HepG2 (cell line): Measurements from ENCODE around the gene UQCRC2. TPM values are rescaled to one million over a fixed set of nuclear protein-coding genes. Genes with fewer than 3 reads are reported as not detected.

Experiments used
- CCDC6 ChIP-seq: sonication (generic); formaldehyde crosslinking; IDR thresholded peaks from 2 replicates; pipeline ENCODE4 v1.8.1; 2022; ENCODE audit warnings: mild to moderate bottlenecking, missing genetic modification reagents, moderate library complexity
- CEBPG ChIP-seq: IDR thresholded peaks from 2 replicates; pipeline ENCODE4 v1.6.1; 2016
- CHD4 ChIP-seq: fragments of 200-600 bp; sonication (generic); IDR thresholded peaks from 2 replicates; pipeline ENCODE4 v1.7.0; 2017; ENCODE audit warnings: mild to moderate bottlenecking, low read length, borderline replicate concordance
- ELF1 ChIP-seq: sonication (generic); formaldehyde crosslinking; IDR thresholded peaks from 2 replicates; pipeline ENCODE4 v1.4.0; 2020; ENCODE audit warnings: missing genetic modification reagents
- HMGA1 ChIP-seq: sonication (generic); formaldehyde crosslinking; conservative IDR thresholded peaks from 2 replicates; pipeline ENCODE4 v1.4.0; 2020; ENCODE audit warnings: missing genetic modification reagents
- HNF4G ChIP-seq, 2 experiments: sonication (generic) in 1 of 2; formaldehyde crosslinking in 1 of 2; IDR thresholded peaks; 2 replicates each; pipeline versions ENCODE4 v1.4.0 to v1.6.1; 2011 to 2020; ENCODE audit warnings: borderline replicate concordance in 2 of 2, low read depth in 2 of 2, mild to moderate bottlenecking in 2 of 2, low read length in 1 of 2, missing genetic modification reagents in 1 of 2, moderate library complexity in 1 of 2
- KDM1A ChIP-seq: IDR thresholded peaks from 2 replicates; pipeline ENCODE4 v1.6.1; 2016; ENCODE audit warnings: missing compliant biosample characterization
- MXD1 ChIP-seq: sonication (generic); formaldehyde crosslinking; IDR thresholded peaks from 2 replicates; pipeline ENCODE4 v1.4.0; 2020; ENCODE audit warnings: mild to moderate bottlenecking, missing genetic modification reagents
- NR1H2 ChIP-seq: sonication (generic); formaldehyde crosslinking; IDR thresholded peaks from 2 replicates; pipeline ENCODE4 v1.8.1; 2022; ENCODE audit warnings: low read depth, missing genetic modification reagents, borderline replicate concordance
- PRMT3 ChIP-seq: sonication (generic); formaldehyde crosslinking; IDR thresholded peaks from 2 replicates; pipeline ENCODE4 v1.8.1; 2022; ENCODE audit warnings: low read depth, mild to moderate bottlenecking, moderate library complexity, missing genetic modification reagents, borderline replicate concordance
- REPIN1 ChIP-seq: sonication (generic); formaldehyde crosslinking; IDR thresholded peaks from 2 replicates; pipeline ENCODE4 v1.8.0; 2022; ENCODE audit warnings: missing genetic modification reagents, low read depth, mild to moderate bottlenecking, borderline replicate concordance
- SOX6 ChIP-seq, 2 experiments: fragments of 450-650 bp in 1 of 2; sonication (generic) in 1 of 2; formaldehyde crosslinking in 1 of 2; IDR thresholded peaks; 2 replicates each; pipeline versions ENCODE4 v1.4.0 to v1.6.1; 2017 to 2020; ENCODE audit warnings: antibody characterized with exemption in 1 of 2, mild to moderate bottlenecking in 1 of 2, missing genetic modification reagents in 1 of 2
- SRY ChIP-seq: sonication (generic); formaldehyde crosslinking; IDR thresholded peaks from 2 replicates; pipeline ENCODE4 v1.8.0; 2022; ENCODE audit warnings: mild to moderate bottlenecking, missing genetic modification reagents
- STAT5B ChIP-seq: sonication (generic); formaldehyde crosslinking; IDR thresholded peaks from 2 replicates; pipeline ENCODE4 v1.4.0; 2020; ENCODE audit warnings: missing genetic modification reagents
- WIZ ChIP-seq: sonication (generic); formaldehyde crosslinking; IDR thresholded peaks from 2 replicates; pipeline ENCODE4 v1.5.1; 2020; ENCODE audit warnings: mild to moderate bottlenecking, missing genetic modification reagents
- XRCC5 ChIP-seq: fragments of 200-400 bp; formaldehyde crosslinking; optimal IDR thresholded peaks from 2 replicates; pipeline ENCODE3; 2017; ENCODE audit warnings: mild to moderate bottlenecking, low read length
- ZBED4 ChIP-seq: sonication (generic); formaldehyde crosslinking; IDR thresholded peaks from 2 replicates; pipeline ENCODE4 v1.4.0; 2020; ENCODE audit warnings: missing genetic modification reagents, borderline replicate concordance
- ZBTB7A ChIP-seq: sonication (generic); formaldehyde crosslinking; IDR thresholded peaks from 2 replicates; pipeline ENCODE4 v1.8.0; 2022; ENCODE audit warnings: mild to moderate bottlenecking, missing genetic modification reagents
- ZBTB8A ChIP-seq: sonication (generic); formaldehyde crosslinking; IDR thresholded peaks from 2 replicates; pipeline ENCODE4 v1.4.0; 2020; ENCODE audit warnings: mild to moderate bottlenecking, low read depth, missing genetic modification reagents, borderline replicate concordance
- ZMAT5 ChIP-seq: sonication (generic); formaldehyde crosslinking; IDR thresholded peaks from 2 replicates; pipeline ENCODE4 v1.5.0; 2020; ENCODE audit warnings: mild to moderate bottlenecking, low read depth, missing genetic modification reagents, borderline replicate concordance
- ZNF17 ChIP-seq: sonication (generic); formaldehyde crosslinking; IDR thresholded peaks from 2 replicates; pipeline ENCODE4 v1.5.0; 2020; ENCODE audit warnings: mild to moderate bottlenecking, missing genetic modification reagents
- ZNF546 ChIP-seq: sonication (generic); formaldehyde crosslinking; conservative IDR thresholded peaks from 2 replicates; pipeline ENCODE4 v1.8.1; 2023; ENCODE audit warnings: mild to moderate bottlenecking, missing genetic modification reagents
- ZNF572 ChIP-seq: sonication (generic); formaldehyde crosslinking; IDR thresholded peaks from 2 replicates; pipeline ENCODE4 v1.5.1; 2020; ENCODE audit warnings: mild to moderate bottlenecking, missing genetic modification reagents
- ZNF709 ChIP-seq: sonication (generic); formaldehyde crosslinking; IDR thresholded peaks from 2 replicates; pipeline ENCODE4 v1.5.0; 2020; ENCODE audit warnings: mild to moderate bottlenecking, missing genetic modification reagents
- ZNF788 ChIP-seq: sonication (generic); formaldehyde crosslinking; IDR thresholded peaks from 2 replicates; pipeline ENCODE4 v1.5.0; 2020; ENCODE audit warnings: mild to moderate bottlenecking, missing genetic modification reagents, borderline replicate concordance
- ZSCAN22 ChIP-seq: sonication (generic); formaldehyde crosslinking; IDR thresholded peaks from 2 replicates; pipeline ENCODE4 v1.4.0; 2020; ENCODE audit warnings: mild to moderate bottlenecking, missing genetic modification reagents
- ZZZ3 ChIP-seq: sonication (generic); formaldehyde crosslinking; IDR thresholded peaks from 2 replicates; pipeline ENCODE4 v1.4.0; 2020; ENCODE audit warnings: missing genetic modification reagents, mild to moderate bottlenecking, borderline replicate concordance
- polyA plus RNA-seq, 8 experiments: library from polyadenylated mRNA; depleted of rRNA in 3 of 8; stranded (reverse) in 7 of 8; unstranded in 1 of 8; fragments of >200 nt; fragmentation: Illumina TruSeq in 4 of 8; extraction: Trizol in 4 of 8; gene quantifications; 2 replicates each; pipeline versions ENCODE4 v1.2.1 to v1.2.3, GENCODE V29; 2011 to 2016; ENCODE audit warnings: low read depth in 4 of 8, missing spikeins in 1 of 8, mixed read lengths in 1 of 8; ENCODE audit not compliant: insufficient read depth in 1 of 8
- total RNA-seq, 5 experiments: library from RNA; depleted of rRNA; stranded (reverse); fragments of >200 nt; fragmentation: Illumina TruSeq; extraction: Trizol; gene quantifications; 2 replicates each; pipeline ENCODE4 v1.2.3, GENCODE V29; 2016; ENCODE audit warnings: low read depth in 1 of 5

Gene UQCRC2
- total and polyA plus RNA-seq, 2 of the 13 experiments (the other 11 are each of a cell fraction or from before 2014, with no cell fraction given): 442 to 536 TPM

GRCh38 chr16:22007509-22008214 is 54.5 kb downstream of the UQCRC2 start, which contains the start of gene MOSMO (continued):
- TF ChIP-seq ZZZ3 (CRISPR knock-in tag) (no peak), ZBTB7A (CRISPR knock-in tag) (no peak), ZNF546 (CRISPR knock-in tag) (no peak), SRY (CRISPR knock-in tag) (peak; percentile 68; the same call in 1 of the 2 replicates), ELF1 (CRISPR knock-in tag) (peak; percentile 48), CEBPG (no peak; the same call in 1 of the 2 replicates), PRMT3 (CRISPR knock-in tag) (no peak), ZNF788 (0 out of 2 replicates have a peak, but pooled peaks have one; percentile 14), HNF4G (IDR thresholded peaks at IDR 0.05; ENCODE audit: borderline replicate concordance, low read depth, low read length) (no peak), HNF4G (CRISPR knock-in tag; IDR thresholded peaks at IDR 0.05; ENCODE audit: borderline replicate concordance, low read depth) (no peak), CCDC6 (peak; percentile 48), STAT5B (CRISPR knock-in tag) (no peak; the same call in 1 of the 2 replicates), REPIN1 (CRISPR knock-in tag) (no peak), MXD1 (CRISPR knock-in tag) (peak; percentile 82), ZNF572 (CRISPR knock-in tag) (no peak), SOX6 (IDR thresholded peaks at IDR 0.05) (no peak), SOX6 (CRISPR knock-in tag; IDR thresholded peaks at IDR 0.05) (no peak), XRCC5 (peak; percentile 86), HMGA1 (CRISPR knock-in tag) (no peak), ZBTB8A (CRISPR knock-in tag) (no peak), WIZ (CRISPR knock-in tag) (0 out of 2 replicates have a peak, but pooled peaks have one; percentile 24), KDM1A (CRISPR knock-in tag) (no peak), NR1H2 (CRISPR knock-in tag) (no peak), ZBED4 (CRISPR knock-in tag) (peak; percentile 77; the same call in 1 of the 2 replicates), ZNF709 (no peak), CHD4 (no peak), ZSCAN22 (CRISPR knock-in tag) (no peak), ZMAT5 (CRISPR knock-in tag) (no peak), ZNF17 (CRISPR knock-in tag) (no peak)
